OCI-LY1 (cell line): ENCODE data around the gene FHL1.

Source experiments
- H2AFZ ChIP-seq: fragments of 200-600 bp; sonication (generic), shearing (Covaris generic); 2 replicates; pipeline ENCODE4 v1.6.0; 2014; ENCODE audit warnings: antibody characterized with exemption, mild to moderate bottlenecking, low read length
- H3F3A ChIP-seq: fragments of 200-600 bp; sonication (generic), shearing (Covaris generic); 2 replicates; pipeline ENCODE4 v1.6.0; 2014; ENCODE audit warnings: mild to moderate bottlenecking, antibody characterized with exemption, low read length, moderate library complexity; ENCODE audit not compliant: insufficient read depth
- H3K27ac ChIP-seq: fragments of 200-600 bp; sonication (generic); 2 replicates; pipeline ENCODE4 v1.5.1; 2014; ENCODE audit warnings: low read length, mixed run types, mild to moderate bottlenecking, low read depth; ENCODE audit not compliant: poor library complexity, severe bottlenecking
- H3K27me3 ChIP-seq: fragments of 200-600 bp; sonication (generic); 2 replicates; pipeline ENCODE4 v1.6.0; 2014; ENCODE audit warnings: antibody characterized with exemption, mild to moderate bottlenecking, low read length, moderate library complexity; ENCODE audit not compliant: insufficient read depth
- H3K36me3 ChIP-seq: fragments of 200-600 bp; sonication (generic); 2 replicates; pipeline ENCODE4 v1.6.1; 2014; ENCODE audit warnings: mild to moderate bottlenecking, antibody characterized with exemption, low read length, moderate library complexity, mixed read lengths; ENCODE audit not compliant: insufficient read depth
- H3K4me1 ChIP-seq: fragments of 200-600 bp; sonication (generic); 2 replicates; pipeline ENCODE4 v1.5.1; 2014; ENCODE audit warnings: mild to moderate bottlenecking, low read length, moderate library complexity; ENCODE audit not compliant: insufficient read depth, severe bottlenecking
- H3K4me2 ChIP-seq: fragments of 200-600 bp; sonication (generic), shearing (Covaris generic); 2 replicates; pipeline ENCODE4 v1.6.1; 2014; ENCODE audit warnings: low read length
- H3K4me3 ChIP-seq: fragments of 200-600 bp; sonication (generic); 2 replicates; pipeline ENCODE4 v1.5.1; 2014; ENCODE audit warnings: low read length, low read depth, mild to moderate bottlenecking, mixed read lengths; ENCODE audit not compliant: poor library complexity, severe bottlenecking
- H3K79me2 ChIP-seq: fragments of 200-600 bp; shearing (Covaris generic); 2 replicates; pipeline ENCODE4 v1.6.1; 2016; ENCODE audit warnings: mixed run types, low read length, mixed read lengths; ENCODE audit not compliant: insufficient read depth
- H3K9ac ChIP-seq: fragments of 200-600 bp; sonication (generic), shearing (Covaris generic); 2 replicates; pipeline ENCODE4 v1.6.1; 2014; ENCODE audit warnings: mild to moderate bottlenecking, low read length, mixed read lengths
- H3K9me2 ChIP-seq: fragments of 200-600 bp; sonication (generic), shearing (Covaris generic); 2 replicates; pipeline ENCODE4 v1.6.1; 2014; ENCODE audit warnings: low read depth, mild to moderate bottlenecking, low read length, mixed read lengths
- H3K9me3 ChIP-seq: fragments of 200-600 bp; shearing (Covaris generic); 2 replicates; pipeline ENCODE4 v1.6.1; 2014; ENCODE audit warnings: low read length, mixed read lengths
- H4K20me1 ChIP-seq: fragments of 200-600 bp; sonication (generic), shearing (Covaris generic); 2 replicates; pipeline ENCODE4 v1.6.0; 2016; ENCODE audit warnings: mild to moderate bottlenecking, low read length; ENCODE audit not compliant: insufficient read depth
- EZH2 ChIP-seq: fragments of 200-600 bp; sonication (generic), shearing (Covaris generic); IDR thresholded peaks from 2 replicates; pipeline ENCODE4 v1.8.0; 2017; ENCODE audit warnings: borderline replicate concordance, mixed run types, mild to moderate bottlenecking, antibody characterized with exemption, low read length, moderate library complexity, mixed read lengths
- TF ChIP-seq, protein P1 (sequence below): fragments of 200-600 bp; sonication (generic), shearing (Covaris generic); IDR thresholded peaks from 2 replicates; pipeline ENCODE4 v1.5.1; 2017; ENCODE audit warnings: mild to moderate bottlenecking, antibody characterized with exemption, low read length, moderate library complexity, mixed read lengths

FHL1 gene

DNA sequence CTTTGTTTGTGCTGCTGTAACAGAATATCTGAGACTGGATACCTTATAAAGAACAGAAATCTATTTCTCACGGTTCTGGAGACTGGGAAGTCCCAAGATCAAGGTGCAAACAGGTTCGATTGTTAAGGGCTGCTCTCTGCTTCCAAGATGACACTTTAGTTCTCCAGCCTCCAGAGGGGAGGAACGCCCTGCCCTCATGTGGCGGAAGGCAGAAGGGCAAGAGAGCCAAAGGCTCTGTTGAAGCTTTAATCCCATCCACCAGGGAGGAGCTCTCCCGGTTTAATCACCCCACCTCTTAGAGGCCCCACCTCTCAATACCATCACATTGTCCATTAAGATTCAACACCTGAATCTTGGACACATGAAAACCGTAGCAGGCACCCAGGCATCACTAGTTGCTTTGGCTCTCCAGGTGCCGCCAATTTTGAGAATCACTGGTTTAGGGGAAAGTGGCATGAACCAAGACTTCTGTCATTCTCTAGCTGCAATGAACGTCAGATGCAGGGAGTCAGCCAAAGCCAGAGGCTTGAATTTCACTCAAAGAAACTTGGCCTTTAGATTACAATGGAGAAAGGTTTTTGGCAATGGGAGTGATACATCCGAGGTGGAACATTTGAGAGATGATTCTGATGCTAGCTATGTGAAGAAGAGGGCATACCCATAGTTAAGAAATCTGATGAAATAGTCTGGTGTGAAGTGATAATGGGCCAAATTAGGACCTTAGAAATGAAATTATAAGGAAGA is 15.7 kb downstream of the FHL1 start:
- H3K4me2 ChIP-seq: no peak overlapping the region
- H3K27me3 ChIP-seq: no peaks in the 10 kb centered on the region
- H2AFZ ChIP-seq: no peak overlapping the region
- H3K79me2 ChIP-seq: no peaks in the 10 kb centered on the region
- H3K9ac ChIP-seq: no peak overlapping the region
- no peaks in the 10 kb centered on the region for H3K9me3 ChIP-seq
- H3K36me3 ChIP-seq: no peaks in the 10 kb centered on the region
- H3K4me3 ChIP-seq: no peak overlapping the region
- no peak overlapping the region for H3K27ac ChIP-seq
- no peak for TF ChIP-seq EZH2
- TF ChIP-seq, protein P1, sequence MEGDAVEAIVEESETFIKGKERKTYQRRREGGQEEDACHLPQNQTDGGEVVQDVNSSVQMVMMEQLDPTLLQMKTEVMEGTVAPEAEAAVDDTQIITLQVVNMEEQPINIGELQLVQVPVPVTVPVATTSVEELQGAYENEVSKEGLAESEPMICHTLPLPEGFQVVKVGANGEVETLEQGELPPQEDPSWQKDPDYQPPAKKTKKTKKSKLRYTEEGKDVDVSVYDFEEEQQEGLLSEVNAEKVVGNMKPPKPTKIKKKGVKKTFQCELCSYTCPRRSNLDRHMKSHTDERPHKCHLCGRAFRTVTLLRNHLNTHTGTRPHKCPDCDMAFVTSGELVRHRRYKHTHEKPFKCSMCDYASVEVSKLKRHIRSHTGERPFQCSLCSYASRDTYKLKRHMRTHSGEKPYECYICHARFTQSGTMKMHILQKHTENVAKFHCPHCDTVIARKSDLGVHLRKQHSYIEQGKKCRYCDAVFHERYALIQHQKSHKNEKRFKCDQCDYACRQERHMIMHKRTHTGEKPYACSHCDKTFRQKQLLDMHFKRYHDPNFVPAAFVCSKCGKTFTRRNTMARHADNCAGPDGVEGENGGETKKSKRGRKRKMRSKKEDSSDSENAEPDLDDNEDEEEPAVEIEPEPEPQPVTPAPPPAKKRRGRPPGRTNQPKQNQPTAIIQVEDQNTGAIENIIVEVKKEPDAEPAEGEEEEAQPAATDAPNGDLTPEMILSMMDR: peak; percentile 52
- H3F3A ChIP-seq: no peaks in the 10 kb centered on the region
- no peaks in the 10 kb centered on the region for H4K20me1 ChIP-seq
- H3K4me1 ChIP-seq: no peaks in the 10 kb centered on the region
- no peaks in the 10 kb centered on the region for H3K9me2 ChIP-seq

DNA sequence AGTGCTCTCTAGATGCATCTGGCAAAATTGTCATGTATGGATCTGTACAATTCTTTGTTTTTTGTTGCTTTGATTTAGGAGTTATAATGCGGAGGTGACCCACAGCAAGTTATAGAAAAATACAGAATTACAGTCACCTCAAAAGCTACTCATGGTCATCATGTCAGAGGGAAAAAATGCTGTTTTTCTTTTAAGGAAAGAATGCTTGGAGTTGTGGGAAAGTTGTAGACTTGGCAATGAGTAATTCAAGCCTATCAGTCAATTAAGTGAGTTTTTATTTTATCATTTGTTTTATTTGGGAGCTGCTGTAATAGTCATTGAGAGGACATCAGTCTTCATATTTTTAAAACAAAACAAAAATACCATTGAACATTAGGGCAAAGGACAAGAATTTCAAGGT is 16.4 kb downstream of the FHL1 start:
- H2AFZ ChIP-seq: no peak overlapping the region
- H3F3A ChIP-seq: no peaks in the 10 kb centered on the region
- no peaks in the 10 kb centered on the region for H3K36me3 ChIP-seq
- no peaks in the 10 kb centered on the region for H3K9me3 ChIP-seq
- no peaks in the 10 kb centered on the region for H4K20me1 ChIP-seq
- no peaks in the 10 kb centered on the region for H3K4me1 ChIP-seq
- H3K79me2 ChIP-seq: no peaks in the 10 kb centered on the region
- no peak overlapping the region for H3K4me3 ChIP-seq
- H3K9ac ChIP-seq: no peak overlapping the region
- no peak overlapping the region for H3K4me2 ChIP-seq
- H3K27me3 ChIP-seq: no peaks in the 10 kb centered on the region
- H3K9me2 ChIP-seq: no peaks in the 10 kb centered on the region
- TF ChIP-seq, protein P1: no peak
- no peak for TF ChIP-seq EZH2
- H3K27ac ChIP-seq: no peak overlapping the region

DNA sequence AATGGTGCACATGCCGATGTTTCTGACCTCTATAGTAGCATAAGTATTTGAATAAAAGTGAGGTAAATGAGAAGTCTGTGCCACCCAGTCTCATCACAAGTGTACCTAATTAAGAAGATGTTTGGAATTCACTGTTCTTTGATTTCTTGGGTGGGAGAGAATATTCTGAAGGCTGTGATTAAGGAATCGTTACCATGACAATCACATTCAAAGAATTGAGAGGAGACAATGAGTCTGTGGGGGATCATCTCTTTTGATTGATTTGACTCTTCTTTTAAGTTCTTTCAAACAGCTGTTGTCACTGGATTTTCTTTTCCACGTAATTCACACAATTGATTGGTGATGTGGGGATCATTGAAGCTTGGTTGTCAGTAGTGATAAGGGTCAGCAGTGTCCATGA is 18.1 kb downstream of the FHL1 start:
- Histone ChIP-seq H3K4me3 (no peak overlapping the region), H3K9me2 (no peaks in the 10 kb centered on the region), H4K20me1 (no peaks in the 10 kb centered on the region), H3K4me2 (no peak overlapping the region), H3K79me2 (no peaks in the 10 kb centered on the region), H3F3A (no peaks in the 10 kb centered on the region), H3K4me1 (no peaks in the 10 kb centered on the region), H3K9me3 (no peaks in the 10 kb centered on the region), H3K36me3 (no peaks in the 10 kb centered on the region), H3K27ac (no peak overlapping the region), H2AFZ (no peak overlapping the region), H3K9ac (no peak overlapping the region), H3K27me3 (no peaks in the 10 kb centered on the region)
- TF ChIP-seq EZH2: no peak
- TF ChIP-seq, protein P1: no peak
